Fibroblast of skin of left biceps (primary cell): ENCODE data around the gene CRYGS.
"Not testable (repeated sequence)": the region's sequence is repeated elsewhere in the genome, so short reads cannot be mapped to it uniquely, and the experiment has no call there.

Experiments
- DNase-seq, 2 experiments: peaks; one replicate each; pipeline ENCODE4 v3.0.0-alpha.2; 2013; ENCODE audit warnings: low read depth in 2 of 2

CRYGS gene

GRCh38 chr3:186552408-186553031, 8.3 kb upstream of the CRYGS start:
- DNase-seq = no peak

DNA sequence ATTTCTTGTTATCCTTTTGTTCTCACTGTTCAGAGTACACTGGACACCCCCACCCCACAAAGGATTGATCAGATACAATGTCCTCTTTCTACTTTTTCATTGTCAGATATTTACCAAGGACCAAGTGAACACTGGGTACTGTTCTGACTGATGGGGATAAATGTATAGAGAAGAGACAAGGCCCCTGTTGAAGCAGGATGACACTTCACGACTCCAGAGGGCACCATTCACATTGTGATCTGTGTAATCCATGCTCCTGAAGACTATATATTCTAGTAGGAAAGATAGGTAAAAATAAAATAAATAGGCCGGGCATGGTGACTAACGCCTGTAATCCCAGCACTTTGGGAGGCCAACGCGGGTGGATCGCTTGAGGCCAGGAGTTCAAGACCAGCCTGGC, 7.2 kb upstream of the CRYGS start:
- DNase-seq = no peak

- DNase-seq = no peak
These were observed 5.3 kb upstream of the CRYGS start for GRCh38 chr3:186549497-186549896.

GRCh38 chr3:186540835-186541226, 3.3 kb downstream of the CRYGS start:
- DNase-seq = no peak

- peak; percentile 31 to 33 for DNase-seq
These were observed 3.9 kb downstream of the CRYGS start for GRCh38 chr3:186540221-186540834.

DNA sequence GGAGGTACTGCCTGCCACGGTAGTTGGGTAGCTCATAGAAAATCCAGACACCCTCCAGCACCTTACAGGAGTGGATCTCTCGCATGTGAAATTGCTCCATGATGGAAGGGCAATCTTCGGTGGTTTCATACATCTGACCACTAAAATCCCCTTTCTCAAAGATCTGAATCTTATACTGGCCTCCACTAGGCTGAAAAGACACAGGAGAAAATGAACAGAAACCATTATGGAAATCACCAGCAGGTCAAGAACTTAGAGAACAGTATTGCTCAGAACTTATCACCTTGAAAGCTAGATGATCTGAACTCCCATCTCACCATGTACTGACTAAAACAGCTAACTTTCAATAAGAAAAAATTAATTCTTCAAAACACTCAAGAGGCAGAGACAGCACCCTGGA, 5.4 kb downstream of the CRYGS start:
- no peak for DNase-seq

DNA sequence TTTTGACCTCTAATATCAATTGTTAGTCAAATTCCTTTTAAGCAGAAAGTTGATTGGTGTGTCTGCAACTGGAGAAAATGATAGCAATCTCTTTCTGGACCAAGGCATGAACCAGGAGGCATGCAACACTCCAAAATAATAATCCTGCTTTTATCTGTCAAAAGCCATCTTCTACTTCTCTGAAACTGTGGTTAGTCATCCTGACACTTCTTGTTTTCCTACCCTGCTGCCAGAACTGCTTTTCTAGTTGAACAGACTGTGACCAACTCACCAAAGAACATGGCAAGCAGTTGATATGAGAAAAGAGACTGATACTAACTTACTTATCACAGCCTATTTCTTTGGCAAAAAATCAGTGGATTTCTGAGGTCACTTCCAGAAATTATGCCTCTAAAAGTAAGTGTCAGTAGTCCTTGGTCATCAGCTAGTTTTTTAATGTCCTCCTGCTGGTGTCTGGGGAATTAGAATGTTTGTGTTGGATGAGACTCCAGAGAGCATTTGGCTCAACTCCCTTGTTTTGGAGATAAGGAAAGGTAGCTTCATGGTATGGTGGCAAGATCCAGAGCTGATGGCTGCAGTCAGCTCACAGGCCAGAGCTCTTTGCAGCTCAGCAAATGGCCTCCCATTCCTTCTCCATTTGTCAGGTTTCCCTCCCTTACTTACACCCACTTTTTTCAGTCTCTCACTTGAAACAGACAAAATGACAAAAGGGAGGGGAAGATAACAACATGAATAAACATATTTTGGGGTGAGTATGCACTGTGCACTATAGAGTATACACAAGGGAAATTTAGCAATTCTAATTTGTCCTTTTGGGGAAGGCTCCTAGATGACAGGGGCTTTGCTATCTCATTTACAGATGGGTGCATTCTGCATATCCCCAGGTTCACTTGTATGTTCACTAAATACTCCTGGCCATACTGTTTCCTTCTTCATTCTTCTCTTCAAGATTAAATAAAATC, 7.0 kb downstream of the CRYGS start:
- DNase-seq = no peak

DNA sequence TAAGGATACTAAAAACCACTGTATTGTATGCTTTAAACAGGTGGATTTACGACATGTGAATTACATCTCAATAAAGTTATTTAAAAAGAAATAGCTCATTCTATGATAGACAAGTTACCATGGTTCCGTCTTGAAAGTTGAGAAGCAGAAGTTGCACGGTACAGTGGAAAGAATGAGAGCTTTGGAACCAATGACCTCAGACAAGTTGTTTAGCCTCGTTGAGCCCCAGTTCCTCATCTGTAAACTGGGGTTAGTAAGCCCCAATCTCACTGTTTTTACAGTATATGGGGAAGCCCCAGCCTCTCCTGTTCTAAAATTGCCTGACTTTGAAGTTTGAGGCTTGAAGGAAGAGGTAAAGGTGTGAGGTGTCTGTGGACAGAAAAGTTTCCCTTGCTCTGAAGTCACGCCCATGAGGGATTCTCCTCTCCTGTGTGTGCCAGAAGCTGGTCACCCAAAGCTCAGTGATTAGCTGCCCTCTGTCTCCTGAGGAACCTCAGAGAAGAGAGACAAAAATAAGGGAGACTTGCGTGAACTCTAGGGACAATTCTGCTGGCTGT, 10.0 kb downstream of the CRYGS start:
- no peak for DNase-seq

GRCh38 chr3:186532598-186533072, 11.5 kb downstream of the CRYGS start:
- DNase-seq = no peak

- not testable (repeated sequence) for DNase-seq
These were observed 12.5 kb downstream of the CRYGS start for GRCh38 chr3:186531694-186532093.

- no peak for DNase-seq
These were observed 13.8 kb downstream of the CRYGS start for GRCh38 chr3:186530415-186530814.

- DNase-seq = no peak
These were observed 14.8 kb downstream of the CRYGS start for GRCh38 chr3:186529201-186529999.

DNA sequence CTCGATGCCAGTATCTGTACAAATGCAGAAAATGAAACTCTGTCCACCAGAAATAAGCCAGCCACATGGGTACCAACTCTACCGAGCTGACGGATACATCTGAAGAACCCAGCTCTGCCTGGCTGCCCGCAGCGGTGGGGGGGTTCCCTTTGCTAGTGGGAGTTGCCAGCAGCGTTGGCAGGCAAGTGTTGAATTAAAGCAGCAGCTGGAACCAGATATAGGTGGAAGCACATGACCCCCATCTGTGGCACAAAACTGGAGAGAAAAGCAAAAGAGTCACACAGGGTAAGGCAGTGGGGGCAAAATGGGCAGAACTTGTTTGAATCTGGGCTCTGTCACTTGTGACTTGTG, 17.9 kb downstream of the CRYGS start:
- DNase-seq = no peak

DNA sequence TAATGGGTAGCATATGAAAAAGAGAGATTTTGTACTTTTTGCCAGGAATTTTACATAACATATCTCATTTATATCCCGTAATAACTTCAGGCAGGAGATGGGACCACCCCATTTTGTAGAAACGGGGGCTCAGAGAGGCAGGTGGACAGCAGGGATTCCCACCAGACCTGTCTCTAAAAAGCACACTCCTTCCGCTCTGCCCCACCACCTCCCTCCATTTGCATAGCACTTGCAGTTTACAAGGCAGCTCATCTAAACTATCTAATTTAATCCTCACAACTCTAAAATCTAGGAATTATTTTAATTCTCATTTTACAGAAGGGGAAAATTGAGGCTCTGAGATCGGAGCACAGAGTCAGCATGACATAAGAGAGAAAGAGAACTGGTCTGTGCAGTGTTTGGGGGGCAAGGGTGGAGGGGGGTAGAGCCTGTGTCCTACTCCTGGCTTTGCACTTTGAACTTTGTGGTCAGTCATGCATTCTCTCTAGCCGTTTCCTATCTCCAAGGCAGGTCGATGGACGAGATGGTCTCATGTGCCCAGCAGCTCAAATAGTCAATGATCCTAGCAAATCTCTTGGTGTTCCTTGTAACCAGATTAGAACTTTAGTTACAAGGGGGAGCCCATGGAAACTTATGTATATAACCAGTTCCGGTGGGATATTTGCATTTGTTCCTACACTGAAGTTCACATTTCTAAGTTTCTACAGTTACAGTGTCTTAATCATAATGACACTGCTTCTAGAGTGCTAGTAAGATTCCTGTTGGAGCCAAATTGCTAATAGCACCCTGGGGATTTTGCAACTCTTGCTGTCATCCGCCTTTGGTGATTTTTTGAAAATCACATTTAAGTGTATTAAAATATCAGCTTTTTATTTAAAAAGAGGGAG, 18.6 kb downstream of the CRYGS start:
- no peak for DNase-seq

DNA sequence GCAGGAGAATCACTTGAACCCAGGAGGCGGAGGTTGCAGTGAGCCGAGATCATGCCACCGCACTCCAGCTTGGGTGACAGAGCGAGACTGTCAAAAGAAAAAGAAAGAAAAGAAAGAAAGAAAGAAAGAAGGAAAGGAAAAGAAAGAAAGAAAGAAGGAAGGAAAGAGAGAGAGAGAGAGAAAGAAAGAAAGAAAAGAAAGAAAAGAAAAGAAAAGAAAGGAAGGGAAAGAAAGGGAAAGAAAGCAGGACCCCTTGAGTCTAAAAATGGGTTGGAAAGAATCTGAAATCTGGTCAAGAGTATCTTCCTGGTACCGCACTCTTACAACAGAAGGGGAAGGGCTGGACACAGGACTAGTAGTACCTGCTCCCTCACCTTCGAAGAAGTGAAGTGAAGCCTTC, 19.6 kb downstream of the CRYGS start:
- no peak for DNase-seq

- no peak for DNase-seq
These were observed 20.7 kb downstream of the CRYGS start for GRCh38 chr3:186523434-186523833.

DNA sequence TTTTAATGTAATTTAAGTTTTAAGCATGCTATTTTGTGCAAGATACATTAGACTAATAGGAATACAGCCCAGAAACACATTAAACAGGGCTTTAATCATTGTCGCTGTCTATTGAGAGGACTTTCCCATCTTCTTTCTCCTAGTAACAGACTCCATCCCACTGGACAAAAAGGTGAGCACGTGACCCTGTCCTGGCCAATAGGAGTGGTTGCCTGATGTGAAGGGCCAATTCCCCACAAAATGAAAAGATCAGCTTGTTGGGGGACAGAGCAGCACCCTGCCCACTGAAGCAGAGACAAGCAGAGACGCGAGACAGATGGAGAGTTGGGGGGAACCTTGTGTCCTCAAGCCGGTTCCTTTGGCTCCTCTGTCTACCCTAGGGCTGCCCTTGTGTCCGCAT, 21.2 kb downstream of the CRYGS start:
- no peak for DNase-seq

DNA sequence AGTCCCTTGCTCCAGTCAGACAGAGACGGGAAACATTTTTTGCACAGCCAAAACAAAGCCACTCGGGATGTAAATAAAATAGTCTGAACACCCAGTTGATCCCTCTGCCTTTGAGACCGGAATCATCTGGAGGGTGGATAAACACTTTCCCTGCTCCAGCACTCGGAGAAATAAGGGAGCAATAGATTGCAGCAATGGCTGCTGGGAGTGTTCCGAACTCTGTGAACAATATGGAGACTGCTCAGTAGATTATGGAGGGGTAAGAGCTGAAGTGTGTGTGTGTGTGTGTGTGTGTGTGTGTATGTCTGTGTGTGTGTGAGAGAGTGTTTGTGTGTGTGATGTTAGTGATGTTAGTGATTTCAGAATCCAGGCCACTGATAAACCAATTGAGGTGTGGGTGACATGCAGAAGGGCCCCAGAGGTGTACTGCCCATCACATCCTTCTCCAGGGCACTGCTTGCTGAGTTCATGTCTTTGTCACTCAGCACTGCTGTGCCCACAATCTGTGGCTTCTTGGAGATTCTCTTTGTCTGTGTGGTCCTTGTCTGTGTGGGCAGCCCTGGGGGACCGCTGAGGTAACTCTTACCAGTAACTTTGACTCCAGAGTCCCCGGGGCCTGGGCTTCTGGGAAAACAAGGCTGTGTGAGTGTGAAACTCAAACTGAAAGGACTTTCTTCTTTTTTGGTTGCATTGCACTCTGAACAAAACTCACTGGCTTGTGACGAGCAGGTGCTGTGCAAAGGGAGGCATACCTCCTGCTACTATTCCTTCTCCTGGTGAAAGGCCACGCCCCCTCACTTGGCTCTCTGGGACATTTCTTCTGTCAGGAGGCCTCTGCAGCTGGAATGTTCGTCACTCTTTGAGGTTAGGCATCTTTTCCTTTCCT, 23.0 kb downstream of the CRYGS start:
- no peak for DNase-seq

DNA sequence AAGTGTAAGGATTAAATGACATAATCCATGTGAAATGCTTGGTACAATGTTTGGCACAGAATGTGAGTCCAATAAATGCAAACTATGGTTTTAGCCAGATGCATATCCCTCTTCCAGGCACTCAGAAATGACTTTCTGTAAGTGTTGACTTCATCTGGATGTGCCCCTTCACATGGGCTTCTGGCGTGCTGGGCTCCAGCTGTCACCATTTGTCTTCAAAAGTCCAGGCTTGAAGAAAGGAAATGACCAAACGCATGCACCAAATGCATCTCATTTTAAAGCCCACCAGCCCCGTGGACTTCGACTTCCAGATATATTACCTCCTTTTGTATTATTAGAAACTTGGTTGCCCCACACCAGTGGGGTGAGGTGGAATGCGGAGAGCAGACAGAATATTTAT, 23.7 kb downstream of the CRYGS start:
- no peak for DNase-seq
